ENCODE measurements around the gene FAT1. TPM values are rescaled to one million over a fixed set of nuclear protein-coding genes. Genes with fewer than 3 reads are reported as not detected.
"Not testable (repeated sequence)": the region's sequence is repeated elsewhere in the genome, so short reads cannot be mapped to it uniquely, and the experiment has no call there.

Gene FAT1
- total RNA-seq, 4 donors from 2014 or later, result 2.3 to 9.7 (median 4.8) TPM

GRCh38 chr4:186762865-186763264, 39.2 kb upstream of the FAT1 start:
- Histone ChIP-seq H3K4me3 (no peak overlapping the region), H3K36me3 (no peaks in the 10 kb centered on the region), H3K27me3 (no peaks in the 10 kb centered on the region), H3K27ac (no peak overlapping the region), H3K9me3 (no peaks in the 10 kb centered on the region), H3K4me1 (no peaks in the 10 kb centered on the region)
- in situ Hi-C loops (cut with MboI; ENCODE audit: low sequenced_read_pairs in 4 of 4), result no loop called here
- DNase-seq (no peak), ATAC-seq (no peak)
- intact Hi-C loops (cut with DNase I; ENCODE audit: low total_unique reads), result no loop called here
- TF ChIP-seq POLR2A (IDR thresholded peaks at IDR 0.05), result no peak
- no peak for TF ChIP-seq CTCF (IDR thresholded peaks at IDR 0.05 in 4 of 5, conservative IDR thresholded peaks at IDR 0.05 in 1 of 5)

GRCh38 chr4:186762361-186762760, 38.7 kb upstream of the FAT1 start:
- Histone ChIP-seq H3K27ac (no peak overlapping the region), H3K36me3 (no peaks in the 10 kb centered on the region), H3K4me3 (no peak overlapping the region), H3K9me3 (no peaks in the 10 kb centered on the region), H3K4me1 (no peaks in the 10 kb centered on the region), H3K27me3 (no peaks in the 10 kb centered on the region)
- TF ChIP-seq CTCF (IDR thresholded peaks at IDR 0.05 in 4 of 5, conservative IDR thresholded peaks at IDR 0.05 in 1 of 5) (no peak), POLR2A (IDR thresholded peaks at IDR 0.05) (no peak)
- in situ Hi-C loops (cut with MboI; ENCODE audit: low sequenced_read_pairs in 4 of 4), result no loop called here
- intact Hi-C loops (cut with DNase I; ENCODE audit: low total_unique reads), result no loop called here
- DNase-seq (no peak), ATAC-seq (no peak)

- intact Hi-C loops (cut with DNase I; ENCODE audit: low total_unique reads); DNase-seq; ATAC-seq; in situ Hi-C loops (cut with MboI; ENCODE audit: low sequenced_read_pairs in 4 of 4); H3K27ac ChIP-seq; H3K4me3 ChIP-seq; H3K9me3 ChIP-seq; H3K27me3 ChIP-seq; H3K36me3 ChIP-seq; H3K4me1 ChIP-seq: not testable (repeated sequence)
Measured at GRCh38 chr4:186761956-186762355, 38.3 kb upstream of the FAT1 start.

GRCh38 chr4:186761393-186761792, 37.7 kb upstream of the FAT1 start:
- in situ Hi-C loops (cut with MboI; ENCODE audit: low sequenced_read_pairs in 4 of 4) (no loop called here), intact Hi-C loops (cut with DNase I; ENCODE audit: low total_unique reads) (no loop called here)
- ATAC-seq (no peak), DNase-seq (no peak)
- no peak overlapping the region for H3K4me3 ChIP-seq
- H3K9me3 ChIP-seq, result no peaks in the 10 kb centered on the region
- TF ChIP-seq POLR2A (IDR thresholded peaks at IDR 0.05) (no peak), CTCF (IDR thresholded peaks at IDR 0.05 in 4 of 5, conservative IDR thresholded peaks at IDR 0.05 in 1 of 5) (no peak)
- H3K4me1 ChIP-seq, result no peaks in the 10 kb centered on the region
- no peaks in the 10 kb centered on the region for H3K27me3 ChIP-seq
- no peak overlapping the region for H3K27ac ChIP-seq
- no peaks in the 10 kb centered on the region for H3K36me3 ChIP-seq

- H3K27ac ChIP-seq, result no peak overlapping the region
- H3K4me1 ChIP-seq, result no peaks in the 10 kb centered on the region
- H3K36me3 ChIP-seq, result no peaks in the 10 kb centered on the region
- no peak overlapping the region for H3K4me3 ChIP-seq
- TF ChIP-seq POLR2A (IDR thresholded peaks at IDR 0.05), result no peak
- TF ChIP-seq CTCF (IDR thresholded peaks at IDR 0.05 in 4 of 5, conservative IDR thresholded peaks at IDR 0.05 in 1 of 5), result no peak
- DNase-seq (no peak), ATAC-seq (no peak)
- no peaks in the 10 kb centered on the region for H3K9me3 ChIP-seq
- no peaks in the 10 kb centered on the region for H3K27me3 ChIP-seq
- intact Hi-C loops (cut with DNase I; ENCODE audit: low total_unique reads), result no loop called here
- in situ Hi-C loops (cut with MboI; ENCODE audit: low sequenced_read_pairs in 4 of 4), result no loop called here
Measured at GRCh38 chr4:186760576-186760975, 36.9 kb upstream of the FAT1 start.

All from gastrocnemius medialis (tissue), 4 donors.